WTC11 (cell line): ENCODE results near the gene RIN1. TPM values are rescaled to one million over a fixed set of nuclear protein-coding genes. Genes with fewer than 3 reads are reported as not detected.

ENCODE experiments used
- ATAC-seq: fragments of 200-7000 bp; cut with Tn5 transposase; 2 replicates; pipeline ENCODE4 v1.10.0; 2021; ENCODE audit warnings: mild to moderate bottlenecking, moderate library complexity
- CTCF ChIA-PET: fragments of 300-600 bp; sonication (Branson Sonifier 250); formaldehyde crosslinking; loops from one replicate; lab custom pipeline; 2021; ENCODE audit warnings: antibody characterized with exemption; lab: Charles Lee
- POLR2A ChIA-PET: fragments of 350-600 bp; sonication (Branson Sonifier 250); formaldehyde crosslinking; loops from one replicate; lab custom pipeline; 2021; ENCODE audit warnings: antibody characterized with exemption; lab: Charles Lee
- DNase-seq: peaks from one replicate; pipeline ENCODE4 v3.0.0; 2021; ENCODE audit warnings: low spot score
- H3K27ac Mint-ChIP-seq: 2 replicates; pipeline ENCODE4 v1.8.0; 2021; ENCODE audit warnings: mixed read lengths
- H3K27me3 Mint-ChIP-seq: 2 replicates; pipeline ENCODE4 v1.8.0; 2021; ENCODE audit warnings: low read depth, mild to moderate bottlenecking, moderate library complexity, mixed read lengths
- H3K36me3 Mint-ChIP-seq: 2 replicates; pipeline ENCODE4 v1.8.0; 2021; ENCODE audit warnings: mixed read lengths
- H3K4me1 Mint-ChIP-seq: 2 replicates; pipeline ENCODE4 v1.8.0; 2022; ENCODE audit warnings: mixed read lengths
- H3K4me3 Mint-ChIP-seq: 2 replicates; pipeline ENCODE4 v1.8.0; 2021; ENCODE audit warnings: mild to moderate bottlenecking, moderate library complexity, mixed read lengths
- H3K9me3 Mint-ChIP-seq: 2 replicates; pipeline ENCODE4 v1.8.0; 2021; ENCODE audit warnings: mixed read lengths
- CBFB ChIP-seq: sonication (generic); formaldehyde crosslinking; IDR thresholded peaks from 2 replicates; pipeline ENCODE4 v1.8.1; 2022; ENCODE audit warnings: mild to moderate bottlenecking, low read depth, missing genetic modification reagents
- ERG ChIP-seq: fragments of 250-450 bp; sonication (Bioruptor Pico); IDR thresholded peaks from 2 replicates; pipeline ENCODE4 v1.8.0; 2021; ENCODE audit warnings: mild to moderate bottlenecking
- ESRRA ChIP-seq: sonication (generic); formaldehyde crosslinking; IDR thresholded peaks from 2 replicates; pipeline ENCODE4 v1.8.1; 2022; ENCODE audit warnings: mild to moderate bottlenecking, missing genetic modification reagents, borderline replicate concordance
- HMGA2 ChIP-seq: fragments of 250-450 bp; sonication (Bioruptor Pico); IDR thresholded peaks from 2 replicates; pipeline ENCODE4 v1.4.0; 2021; ENCODE audit warnings: mild to moderate bottlenecking, moderate library complexity
- MAX ChIP-seq: sonication (generic); formaldehyde crosslinking; IDR thresholded peaks from 2 replicates; pipeline ENCODE4 v1.8.0; 2022; ENCODE audit warnings: mild to moderate bottlenecking, missing genetic modification reagents
- MLX ChIP-seq: sonication (generic); formaldehyde crosslinking; IDR thresholded peaks from 2 replicates; pipeline ENCODE4 v1.8.1; 2023; ENCODE audit warnings: mild to moderate bottlenecking, missing genetic modification reagents, moderate library complexity
- NFE2L1 ChIP-seq: sonication (generic); formaldehyde crosslinking; IDR thresholded peaks from 2 replicates; pipeline ENCODE4 v1.8.1; 2023; ENCODE audit warnings: missing genetic modification reagents
- NR1H2 ChIP-seq: sonication (generic); formaldehyde crosslinking; IDR thresholded peaks from 2 replicates; pipeline ENCODE4 v1.9.0; 2021; ENCODE audit warnings: mild to moderate bottlenecking, moderate library complexity, missing genetic modification reagents
- PRDM15 ChIP-seq: sonication (generic); formaldehyde crosslinking; IDR thresholded peaks from 2 replicates; pipeline ENCODE4 v1.8.0; 2022; ENCODE audit warnings: missing genetic modification reagents
- ZNF121 ChIP-seq: sonication (generic); formaldehyde crosslinking; IDR thresholded peaks from 2 replicates; pipeline ENCODE4 v1.8.0; 2023; ENCODE audit warnings: missing genetic modification reagents
- ZNF232 ChIP-seq: sonication (generic); formaldehyde crosslinking; IDR thresholded peaks from 2 replicates; pipeline ENCODE4 v1.8.0; 2022; ENCODE audit warnings: mild to moderate bottlenecking, missing genetic modification reagents
- ZNF423 ChIP-seq: fragments of 250-450 bp; sonication (Bioruptor Pico); IDR thresholded peaks from 2 replicates; pipeline ENCODE4 v2.1.2; 2022; ENCODE audit warnings: mild to moderate bottlenecking, moderate library complexity
- total RNA-seq: library from RNA; stranded (reverse); gene quantifications from 3 replicates; pipeline ENCODE4 v1.2.3, GENCODE V29; 2021
- TF ChIP-seq, protein P1 (sequence below): sonication (generic); formaldehyde crosslinking; IDR thresholded peaks from 2 replicates; pipeline ENCODE4 v1.8.0; 2022; ENCODE audit warnings: mild to moderate bottlenecking, missing genetic modification reagents
- TF ChIP-seq, protein P2 (sequence below): sonication (generic); formaldehyde crosslinking; IDR thresholded peaks from 2 replicates; pipeline ENCODE4 v1.8.1; 2023; ENCODE audit warnings: mild to moderate bottlenecking, missing genetic modification reagents, borderline replicate concordance
- TF ChIP-seq, protein P3 (sequence below): sonication (generic); formaldehyde crosslinking; IDR thresholded peaks from 2 replicates; pipeline ENCODE4 v1.8.0; 2023; ENCODE audit warnings: missing genetic modification reagents, mild to moderate bottlenecking, borderline replicate concordance

The RIN1 gene
- total RNA-seq, 1 experiment from 2014 or later, result 5.0 TPM

- TF ChIP-seq ERG (CRISPR knock-in tag) (no peak), MAX (CRISPR knock-in tag) (no peak), ZNF232 (CRISPR knock-in tag) (peak; percentile 82; the same call in 1 of the 2 replicates), CBFB (CRISPR knock-in tag) (no peak), ESRRA (CRISPR knock-in tag) (peak; percentile 80), NR1H2 (CRISPR knock-in tag) (no peak), ZNF423 (peak; percentile 42; the same call in 1 of the 2 replicates), ZNF121 (CRISPR knock-in tag) (no peak), NFE2L1 (CRISPR knock-in tag) (peak; percentile 89; the same call in 1 of the 2 replicates), PRDM15 (peak; percentile 19; the same call in 1 of the 2 replicates)
- TF ChIP-seq, protein P1, sequence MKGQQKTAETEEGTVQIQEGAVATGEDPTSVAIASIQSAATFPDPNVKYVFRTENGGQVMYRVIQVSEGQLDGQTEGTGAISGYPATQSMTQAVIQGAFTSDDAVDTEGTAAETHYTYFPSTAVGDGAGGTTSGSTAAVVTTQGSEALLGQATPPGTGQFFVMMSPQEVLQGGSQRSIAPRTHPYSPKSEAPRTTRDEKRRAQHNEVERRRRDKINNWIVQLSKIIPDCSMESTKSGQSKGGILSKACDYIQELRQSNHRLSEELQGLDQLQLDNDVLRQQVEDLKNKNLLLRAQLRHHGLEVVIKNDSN (CRISPR knock-in tag), result peak; percentile 52; the same call in 1 of the 2 replicates
- TF ChIP-seq, protein P2, sequence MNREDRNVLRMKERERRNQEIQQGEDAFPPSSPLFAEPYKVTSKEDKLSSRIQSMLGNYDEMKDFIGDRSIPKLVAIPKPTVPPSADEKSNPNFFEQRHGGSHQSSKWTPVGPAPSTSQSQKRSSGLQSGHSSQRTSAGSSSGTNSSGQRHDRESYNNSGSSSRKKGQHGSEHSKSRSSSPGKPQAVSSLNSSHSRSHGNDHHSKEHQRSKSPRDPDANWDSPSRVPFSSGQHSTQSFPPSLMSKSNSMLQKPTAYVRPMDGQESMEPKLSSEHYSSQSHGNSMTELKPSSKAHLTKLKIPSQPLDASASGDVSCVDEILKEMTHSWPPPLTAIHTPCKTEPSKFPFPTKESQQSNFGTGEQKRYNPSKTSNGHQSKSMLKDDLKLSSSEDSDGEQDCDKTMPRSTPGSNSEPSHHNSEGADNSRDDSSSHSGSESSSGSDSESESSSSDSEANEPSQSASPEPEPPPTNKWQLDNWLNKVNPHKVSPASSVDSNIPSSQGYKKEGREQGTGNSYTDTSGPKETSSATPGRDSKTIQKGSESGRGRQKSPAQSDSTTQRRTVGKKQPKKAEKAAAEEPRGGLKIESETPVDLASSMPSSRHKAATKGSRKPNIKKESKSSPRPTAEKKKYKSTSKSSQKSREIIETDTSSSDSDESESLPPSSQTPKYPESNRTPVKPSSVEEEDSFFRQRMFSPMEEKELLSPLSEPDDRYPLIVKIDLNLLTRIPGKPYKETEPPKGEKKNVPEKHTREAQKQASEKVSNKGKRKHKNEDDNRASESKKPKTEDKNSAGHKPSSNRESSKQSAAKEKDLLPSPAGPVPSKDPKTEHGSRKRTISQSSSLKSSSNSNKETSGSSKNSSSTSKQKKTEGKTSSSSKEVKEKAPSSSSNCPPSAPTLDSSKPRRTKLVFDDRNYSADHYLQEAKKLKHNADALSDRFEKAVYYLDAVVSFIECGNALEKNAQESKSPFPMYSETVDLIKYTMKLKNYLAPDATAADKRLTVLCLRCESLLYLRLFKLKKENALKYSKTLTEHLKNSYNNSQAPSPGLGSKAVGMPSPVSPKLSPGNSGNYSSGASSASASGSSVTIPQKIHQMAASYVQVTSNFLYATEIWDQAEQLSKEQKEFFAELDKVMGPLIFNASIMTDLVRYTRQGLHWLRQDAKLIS (CRISPR knock-in tag), result peak; percentile 69; the same call in 1 of the 2 replicates
- TF ChIP-seq, all 79 proteins: peak for 34
Measured at GRCh38 chr11:66289548-66290329, 46.5 kb downstream of the RIN1 start (continued).

GRCh38 chr11:66288671-66289547 is 47.3 kb downstream of the RIN1 start, which contains the start of gene YIF1A:
YIF1A (minus strand) TSS chr11:66289143; CDS start chr11:66288985, 158 bp downstream.
- CTCF ChIA-PET, result interaction anchor here (0.6 to 2.5 kb wide), 28 partner anchors 9 to 401 kb away, joined by 3 to 65 read pairs (median 4); partner anchors contain the start of genes CD248, DPP3, FIBP and RAB1B
- ATAC-seq (peak; percentile 95), DNase-seq (peak; percentile 98)
- H3K9me3 Mint-ChIP-seq, result no peaks in the 10 kb centered on the region
- no peaks in the 10 kb centered on the region for H3K36me3 Mint-ChIP-seq
- H3K4me3 Mint-ChIP-seq, result peak within 1 kb of the TSS; percentile 96
- POLR2A ChIA-PET, result interaction anchor here (0.5 to 1.8 kb wide), 11 partner anchors 9 to 178 kb away, joined by 3 to 19 read pairs (median 5); partner anchors contain the start of genes B4GAT1, CD248, PELI3 and RIN1
- H3K4me1 Mint-ChIP-seq, result peaks cover 20% of the 10 kb centered on the region
- H3K27me3 Mint-ChIP-seq, result peaks cover 37% of the 10 kb centered on the region
- peak within 1 kb of the TSS; percentile 96 for H3K27ac Mint-ChIP-seq
- TF ChIP-seq ZNF423, result no peak
- TF ChIP-seq MLX (CRISPR knock-in tag), result 0 out of 2 replicates have a peak, but pooled peaks have one; percentile 27
- TF ChIP-seq, protein P3, sequence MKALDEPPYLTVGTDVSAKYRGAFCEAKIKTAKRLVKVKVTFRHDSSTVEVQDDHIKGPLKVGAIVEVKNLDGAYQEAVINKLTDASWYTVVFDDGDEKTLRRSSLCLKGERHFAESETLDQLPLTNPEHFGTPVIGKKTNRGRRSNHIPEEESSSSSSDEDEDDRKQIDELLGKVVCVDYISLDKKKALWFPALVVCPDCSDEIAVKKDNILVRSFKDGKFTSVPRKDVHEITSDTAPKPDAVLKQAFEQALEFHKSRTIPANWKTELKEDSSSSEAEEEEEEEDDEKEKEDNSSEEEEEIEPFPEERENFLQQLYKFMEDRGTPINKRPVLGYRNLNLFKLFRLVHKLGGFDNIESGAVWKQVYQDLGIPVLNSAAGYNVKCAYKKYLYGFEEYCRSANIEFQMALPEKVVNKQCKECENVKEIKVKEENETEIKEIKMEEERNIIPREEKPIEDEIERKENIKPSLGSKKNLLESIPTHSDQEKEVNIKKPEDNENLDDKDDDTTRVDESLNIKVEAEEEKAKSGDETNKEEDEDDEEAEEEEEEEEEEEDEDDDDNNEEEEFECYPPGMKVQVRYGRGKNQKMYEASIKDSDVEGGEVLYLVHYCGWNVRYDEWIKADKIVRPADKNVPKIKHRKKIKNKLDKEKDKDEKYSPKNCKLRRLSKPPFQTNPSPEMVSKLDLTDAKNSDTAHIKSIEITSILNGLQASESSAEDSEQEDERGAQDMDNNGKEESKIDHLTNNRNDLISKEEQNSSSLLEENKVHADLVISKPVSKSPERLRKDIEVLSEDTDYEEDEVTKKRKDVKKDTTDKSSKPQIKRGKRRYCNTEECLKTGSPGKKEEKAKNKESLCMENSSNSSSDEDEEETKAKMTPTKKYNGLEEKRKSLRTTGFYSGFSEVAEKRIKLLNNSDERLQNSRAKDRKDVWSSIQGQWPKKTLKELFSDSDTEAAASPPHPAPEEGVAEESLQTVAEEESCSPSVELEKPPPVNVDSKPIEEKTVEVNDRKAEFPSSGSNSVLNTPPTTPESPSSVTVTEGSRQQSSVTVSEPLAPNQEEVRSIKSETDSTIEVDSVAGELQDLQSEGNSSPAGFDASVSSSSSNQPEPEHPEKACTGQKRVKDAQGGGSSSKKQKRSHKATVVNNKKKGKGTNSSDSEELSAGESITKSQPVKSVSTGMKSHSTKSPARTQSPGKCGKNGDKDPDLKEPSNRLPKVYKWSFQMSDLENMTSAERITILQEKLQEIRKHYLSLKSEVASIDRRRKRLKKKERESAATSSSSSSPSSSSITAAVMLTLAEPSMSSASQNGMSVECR (CRISPR knock-in tag), result 0 out of 2 replicates have a peak, but pooled peaks have one; percentile 34
- TF ChIP-seq HMGA2, result 0 out of 2 replicates have a peak, but pooled peaks have one; percentile 4
